DOHH2 (cell line): ENCODE measurements around the gene CABLES1.

Experiments
- CTCF ChIP-seq: fragments of 200-600 bp; sonication (generic); IDR thresholded peaks from one replicate; pipeline ENCODE4 v1.5.1; 2014; ENCODE audit warnings: antibody characterized with exemption, mild to moderate bottlenecking, low read depth, low read length; ENCODE audit not compliant: poor library complexity, severe bottlenecking
- EZH2phosphoT487 ChIP-seq: fragments of 200-600 bp; sonication (generic); IDR thresholded peaks from 2 replicates; pipeline ENCODE4 v1.6.1; 2017; ENCODE audit warnings: borderline replicate concordance, mild to moderate bottlenecking, antibody characterized with exemption, low read length, moderate library complexity, mixed read lengths

GRCh38 chr18:23087352-23087751, 47.9 kb upstream of the CABLES1 start:
- TF ChIP-seq EZH2phosphoT487 (no peak), CTCF (no peak)
